ENCODE measurements around the gene MPV17L2.
"Not testable (repeated sequence)": the region's sequence is repeated elsewhere in the genome, so short reads cannot be mapped to it uniquely, and the experiment has no call there.

MPV17L2 gene
- 3.2 to 6.8 (median 3.9) reads per million in 4 donors for total RNA-seq

- DNase-seq, result peak; percentile 97 to 100 (median 98)
Observed at GRCh38 chr19:18192673-18193387, at the start of gene MPV17L2. Gene MPV17L2 (plus strand): TSS chr19:18193218. CDS start chr19:18193282, 64 bp downstream.

DNA sequence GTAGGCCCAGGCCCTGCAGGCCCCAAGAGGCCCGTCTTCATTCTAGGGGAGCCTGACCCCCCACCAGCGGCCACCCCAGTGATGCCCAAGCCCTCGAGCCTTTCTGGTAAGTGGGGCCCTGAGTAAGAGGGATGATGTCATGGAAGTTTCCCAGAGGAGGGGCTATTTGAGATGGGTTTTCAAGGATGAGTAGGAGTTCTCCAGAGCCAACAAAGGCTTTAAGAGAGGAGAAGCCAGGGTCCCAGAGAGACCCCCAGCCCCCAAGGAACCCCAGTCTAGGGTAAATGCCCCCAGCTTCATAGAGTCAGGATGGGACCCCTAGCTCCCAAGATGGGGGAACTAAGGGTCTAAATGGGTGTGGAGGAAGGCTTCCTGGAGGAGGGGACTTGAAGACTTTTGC lies 49.1 kb upstream of the MPV17L2 start:
- DNase-seq, result no peak

DNA sequence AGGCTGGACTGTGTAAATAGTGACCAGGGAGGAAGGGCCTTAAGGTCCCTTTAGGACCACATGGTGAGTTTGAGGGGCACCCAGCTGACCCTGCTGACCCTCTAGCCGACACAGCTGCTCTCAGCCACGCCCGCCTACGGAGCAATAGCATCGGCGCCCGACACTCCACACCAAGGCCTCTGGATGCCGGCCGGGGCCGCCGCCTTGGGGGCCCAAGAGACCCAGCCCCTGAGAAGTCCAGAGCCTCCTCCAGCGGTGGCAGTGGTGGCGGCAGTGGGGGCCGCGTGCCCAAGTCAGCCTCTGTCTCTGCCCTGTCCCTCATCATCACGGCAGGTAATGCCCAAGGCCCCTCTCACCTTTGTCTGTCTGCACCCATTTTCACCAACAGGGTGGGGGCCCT lies 48.7 kb upstream of the MPV17L2 start:
- DNase-seq, result no peak

- no peak for DNase-seq
Observed at GRCh38 chr19:18144906-18145305, 48.1 kb upstream of the MPV17L2 start.

DNA sequence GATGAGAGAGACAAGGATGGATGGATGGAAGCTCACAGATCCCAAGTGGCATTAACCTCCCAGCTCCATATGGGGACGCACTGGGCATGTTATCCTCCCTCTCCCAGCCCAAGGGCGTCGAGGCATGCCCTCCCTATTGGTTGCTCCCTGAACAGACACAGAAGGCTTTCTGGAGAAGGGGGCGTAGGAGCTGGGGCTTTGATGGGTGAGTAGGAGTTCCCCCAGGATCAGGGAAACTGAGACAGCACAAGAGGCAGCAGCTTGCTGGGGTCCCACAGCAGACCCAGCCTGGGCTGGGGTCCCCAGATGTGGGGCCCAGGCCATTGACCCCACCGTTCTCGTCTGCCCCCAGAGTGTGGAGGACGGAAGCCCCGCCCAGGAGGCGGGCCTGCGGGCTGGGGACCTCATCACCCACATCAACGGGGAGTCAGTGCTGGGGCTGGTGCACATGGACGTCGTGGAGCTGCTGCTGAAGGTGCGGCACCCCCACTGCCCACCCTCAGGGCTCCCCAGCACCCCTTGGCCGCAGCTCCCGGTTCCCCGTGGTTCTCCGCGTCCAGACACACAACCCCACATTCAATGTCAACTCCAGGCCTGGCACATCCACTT lies 47.5 kb upstream of the MPV17L2 start:
- DNase-seq, result no peak

- DNase-seq, result no peak
Observed at GRCh38 chr19:18147396-18147795, 45.6 kb upstream of the MPV17L2 start.

DNA sequence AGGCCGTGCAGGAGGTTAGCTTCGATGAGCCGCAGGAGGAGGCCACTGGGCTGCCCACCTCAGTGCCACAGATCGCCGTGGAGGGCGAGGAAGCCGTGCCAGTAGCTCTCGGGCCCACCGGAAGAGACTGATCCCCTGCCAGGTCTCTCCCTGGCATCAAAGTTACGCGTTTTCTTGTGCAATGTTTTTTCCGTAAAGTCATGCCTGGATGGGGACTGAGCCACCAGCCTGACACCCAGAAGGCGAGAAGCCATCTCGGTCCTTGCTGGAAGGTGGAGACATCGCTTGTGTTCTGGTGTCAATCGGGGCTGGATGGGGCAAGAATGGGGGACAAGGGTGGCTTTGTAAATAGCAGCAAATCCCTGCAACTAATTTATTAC lies 43.4 kb upstream of the MPV17L2 start:
- DNase-seq, result no peak

- no peak for DNase-seq
Observed at GRCh38 chr19:18150776-18151624, 42.0 kb upstream of the MPV17L2 start.

DNA sequence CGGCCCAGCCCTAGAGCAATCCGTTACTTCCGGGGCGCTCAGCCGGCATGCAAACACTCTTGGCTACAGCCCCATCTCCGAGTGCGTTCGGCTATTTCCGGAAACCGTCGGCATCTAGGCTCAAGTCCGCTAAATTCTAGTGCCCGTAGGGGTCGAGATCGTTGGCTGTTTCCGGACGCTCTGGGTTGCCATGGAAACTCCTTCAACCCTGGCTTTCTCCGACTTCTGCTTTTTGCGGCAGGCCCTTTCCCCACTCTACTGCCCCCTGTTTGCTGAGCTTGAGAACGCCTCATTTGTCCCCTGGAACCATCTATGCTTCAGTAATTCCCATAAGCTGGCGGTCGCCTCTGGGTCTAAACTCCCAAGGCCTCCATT lies 40.6 kb upstream of the MPV17L2 start:
- peak; percentile 91 to 98 (median 95) for DNase-seq

GRCh38 chr19:18152817-18153555 lies 40.0 kb upstream of the MPV17L2 start, which contains the start of gene PIK3R2:
Gene PIK3R2 (plus strand): TSS chr19:18153163. CDS start chr19:18155880, 2,717 bp downstream.
- DNase-seq, result peak; percentile 97 to 100 (median 99)

- peak in 2 of 5 donors; percentile 24 to 45 for DNase-seq
Observed at GRCh38 chr19:18153556-18154134, 39.4 kb upstream of the MPV17L2 start.

DNA sequence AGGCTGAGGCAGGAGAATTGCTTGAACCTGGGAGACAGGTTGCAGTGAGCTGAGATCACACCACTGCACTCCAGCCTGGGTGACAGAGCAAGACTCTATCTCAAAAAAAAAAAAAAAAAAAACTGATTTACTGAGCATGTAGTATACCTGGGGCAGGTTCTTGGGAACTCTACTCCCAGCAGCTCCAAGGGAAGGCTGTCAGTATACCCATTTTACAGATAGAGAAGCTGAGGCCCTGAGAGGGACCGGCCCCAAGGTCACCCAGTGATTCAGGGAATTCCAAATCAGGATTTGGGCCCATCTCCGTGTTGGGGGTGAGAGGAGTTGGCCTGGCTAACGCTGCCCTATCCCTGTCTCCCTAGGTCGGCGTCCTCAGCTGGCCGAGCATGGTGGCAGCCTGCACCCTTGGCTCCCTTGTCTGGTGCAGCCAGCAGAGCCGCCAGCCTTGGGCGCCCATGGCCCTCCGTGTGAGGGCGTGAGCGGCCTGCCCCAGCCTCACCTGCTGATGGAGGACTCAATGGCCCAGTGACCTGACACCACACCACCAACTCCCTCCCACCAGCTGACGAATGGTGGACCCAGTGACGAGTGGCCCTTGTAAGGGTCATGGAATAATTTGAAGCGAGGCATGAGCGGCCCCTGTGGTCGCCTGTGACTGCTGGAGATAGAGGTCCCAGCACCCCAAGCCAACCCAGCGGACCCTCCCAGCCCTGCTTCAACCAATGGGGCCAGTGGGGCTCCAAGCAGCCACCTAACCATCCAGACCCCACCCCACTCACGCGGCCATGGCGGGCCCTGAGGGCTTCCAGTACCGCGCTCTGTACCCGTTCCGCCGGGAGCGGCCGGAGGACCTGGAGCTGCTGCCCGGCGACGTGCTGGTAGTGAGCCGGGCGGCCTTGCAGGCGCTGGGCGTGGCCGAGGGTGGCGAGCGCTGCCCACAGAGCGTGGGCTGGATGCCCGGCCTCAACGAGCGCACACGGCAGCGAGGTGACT lies 37.6 kb upstream of the MPV17L2 start:
- DNase-seq, result no peak

DNA sequence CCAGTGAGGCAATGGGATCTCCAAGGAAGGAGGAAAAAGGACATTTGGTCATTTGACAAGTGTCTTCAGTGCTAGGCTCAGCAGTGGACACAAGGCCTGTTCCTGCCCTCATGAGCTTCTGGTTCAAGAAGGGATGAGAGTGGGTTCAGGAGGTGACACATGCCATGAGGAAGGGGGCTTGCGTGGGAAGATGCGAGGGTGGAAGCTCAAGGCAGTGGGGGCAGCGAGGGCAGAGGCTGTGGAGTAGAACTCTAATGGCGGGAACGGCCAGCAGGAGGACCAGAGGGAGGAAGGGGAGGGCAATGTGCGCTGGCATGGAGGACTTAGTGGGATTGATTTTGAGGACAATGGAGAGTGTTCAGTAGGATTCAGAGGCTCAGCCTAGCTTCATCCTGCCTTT lies 36.8 kb upstream of the MPV17L2 start:
- DNase-seq, result no peak

DNA sequence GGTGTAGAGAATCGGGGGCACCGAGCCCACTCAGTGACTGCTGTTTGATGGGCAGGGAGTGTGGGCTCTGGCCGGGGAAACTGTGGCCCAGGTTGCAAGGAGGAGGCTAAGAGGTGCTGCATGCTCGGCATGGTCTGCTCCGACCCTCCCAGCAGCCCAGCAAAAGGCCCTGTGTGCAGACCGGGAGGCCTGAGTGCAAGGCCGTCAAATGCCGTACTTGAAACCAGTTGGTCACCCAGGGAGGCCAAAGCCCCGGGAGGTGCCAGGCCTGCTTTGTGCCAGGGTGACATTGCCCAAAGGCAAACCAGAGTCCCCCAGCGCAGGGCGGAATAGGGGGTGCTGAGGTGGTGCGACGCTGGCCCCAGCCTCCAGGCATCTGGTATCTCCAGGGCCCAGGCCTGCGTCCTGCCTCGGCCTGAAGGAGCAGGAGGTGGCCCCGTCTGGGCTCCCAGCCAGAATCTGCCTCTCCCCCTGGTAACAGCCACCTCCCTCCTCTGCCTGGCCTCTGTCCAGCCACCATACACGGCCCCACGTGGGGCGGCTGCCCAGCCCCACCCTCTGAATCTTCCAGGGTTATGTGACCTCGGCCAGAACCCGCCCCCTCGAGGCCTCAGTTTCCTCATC lies 36.1 kb upstream of the MPV17L2 start:
- DNase-seq, result no peak

DNA sequence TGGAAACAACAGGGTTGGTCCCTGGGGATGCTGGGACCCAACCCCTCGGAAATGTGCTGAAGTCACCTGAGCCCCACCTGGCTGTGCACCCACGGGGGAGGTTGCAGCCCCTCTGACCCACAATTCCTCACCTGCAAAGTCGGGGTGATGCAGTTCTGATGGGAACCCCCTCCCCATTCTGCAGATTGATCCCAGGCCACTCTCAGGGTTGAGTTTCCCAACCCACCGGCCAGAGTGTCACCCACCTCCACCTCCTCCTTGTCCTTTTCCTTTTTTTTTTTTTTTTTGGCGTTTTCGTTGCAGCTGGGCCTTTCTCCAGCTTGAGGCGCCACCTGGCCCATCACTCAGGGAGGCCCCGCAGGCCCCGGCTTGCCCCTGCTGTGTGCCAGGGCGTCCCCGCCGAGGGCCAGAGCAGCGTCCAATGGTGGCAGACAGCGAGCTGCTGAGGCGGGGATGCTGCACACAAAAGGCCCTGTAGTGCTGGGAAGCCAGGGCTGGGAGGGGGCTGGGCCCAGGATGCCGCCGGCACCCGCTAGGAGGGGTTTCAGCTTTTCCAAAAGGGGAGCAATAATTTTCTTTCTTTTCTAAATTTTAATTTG lies 35.5 kb upstream of the MPV17L2 start:
- no peak for DNase-seq

DNA sequence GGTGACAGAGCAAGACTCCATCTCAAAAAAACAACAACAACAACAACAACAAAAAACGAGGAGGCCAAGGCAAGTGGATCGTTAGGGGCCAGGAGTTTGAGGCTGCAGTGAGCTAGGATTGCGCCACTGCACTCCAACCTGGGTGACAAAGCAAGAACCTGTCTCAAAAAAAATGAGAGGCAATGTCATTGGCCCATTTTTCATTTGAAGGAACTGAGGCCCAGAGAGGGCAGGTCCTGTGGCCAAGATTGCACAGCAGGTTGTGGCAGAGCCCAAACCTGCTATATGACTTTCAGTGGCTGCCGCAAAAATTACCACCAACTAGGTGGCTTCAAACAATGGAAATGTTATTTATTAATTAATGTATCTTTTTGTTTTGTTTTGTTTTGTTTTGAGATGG lies 34.6 kb upstream of the MPV17L2 start:
- DNase-seq, result no peak

DNA sequence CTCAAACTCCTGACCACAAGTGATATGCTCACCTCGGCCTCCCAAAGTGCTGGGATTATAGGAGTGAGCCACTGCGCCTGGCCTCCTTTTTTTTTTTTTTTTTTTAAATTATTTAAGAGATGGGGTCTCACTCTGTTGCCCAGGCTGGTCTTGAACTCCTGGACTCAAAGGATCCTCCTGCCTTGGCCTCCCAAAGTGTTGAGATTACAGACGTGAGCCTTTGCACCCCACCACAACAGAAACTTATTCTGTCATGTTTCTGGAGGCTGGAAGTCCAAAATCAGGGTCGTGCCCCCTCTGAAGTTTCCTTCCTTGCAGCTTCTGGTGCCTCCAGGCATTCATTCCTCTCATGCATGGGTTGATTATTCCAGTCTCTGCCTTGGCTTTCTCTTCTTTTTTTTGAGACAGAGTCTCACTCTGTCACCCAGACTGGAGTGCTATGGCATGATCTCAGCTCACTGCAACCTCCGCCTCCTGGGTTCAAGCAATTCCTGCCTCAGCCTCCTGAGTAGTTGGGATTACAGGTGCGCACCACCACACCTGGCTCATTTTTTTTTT lies 33.9 kb upstream of the MPV17L2 start:
- DNase-seq, result not testable (repeated sequence)

GRCh38 chr19:18159810-18160209 lies 33.2 kb upstream of the MPV17L2 start:
- no peak for DNase-seq

- no peak for DNase-seq
Observed at GRCh38 chr19:18160493-18160970, 32.5 kb upstream of the MPV17L2 start.
